ENCODE results near the gene ITPRIPL2. TPM values are rescaled to one million over a fixed set of nuclear protein-coding genes. Genes with fewer than 3 reads are reported as not detected.

Gene ITPRIPL2
- total RNA-seq, 1 experiment from 2014 or later: 67.9 TPM

GRCh38 chr16:19090916-19091315 is 22.8 kb upstream of the ITPRIPL2 start:
- no peak overlapping the region for H3K27ac ChIP-seq (ENCODE audit: low read depth, low read length)
- RAD21 ChIA-PET (ENCODE audit: low non-redundant PET in 1 of 2, low total read pairs in 2 of 2, uncharacterized antibody in 2 of 2, unreplicated experiment in 2 of 2): no interaction called here
- CTCF ChIA-PET: no interaction called here
- TF ChIP-seq, protein P1, sequence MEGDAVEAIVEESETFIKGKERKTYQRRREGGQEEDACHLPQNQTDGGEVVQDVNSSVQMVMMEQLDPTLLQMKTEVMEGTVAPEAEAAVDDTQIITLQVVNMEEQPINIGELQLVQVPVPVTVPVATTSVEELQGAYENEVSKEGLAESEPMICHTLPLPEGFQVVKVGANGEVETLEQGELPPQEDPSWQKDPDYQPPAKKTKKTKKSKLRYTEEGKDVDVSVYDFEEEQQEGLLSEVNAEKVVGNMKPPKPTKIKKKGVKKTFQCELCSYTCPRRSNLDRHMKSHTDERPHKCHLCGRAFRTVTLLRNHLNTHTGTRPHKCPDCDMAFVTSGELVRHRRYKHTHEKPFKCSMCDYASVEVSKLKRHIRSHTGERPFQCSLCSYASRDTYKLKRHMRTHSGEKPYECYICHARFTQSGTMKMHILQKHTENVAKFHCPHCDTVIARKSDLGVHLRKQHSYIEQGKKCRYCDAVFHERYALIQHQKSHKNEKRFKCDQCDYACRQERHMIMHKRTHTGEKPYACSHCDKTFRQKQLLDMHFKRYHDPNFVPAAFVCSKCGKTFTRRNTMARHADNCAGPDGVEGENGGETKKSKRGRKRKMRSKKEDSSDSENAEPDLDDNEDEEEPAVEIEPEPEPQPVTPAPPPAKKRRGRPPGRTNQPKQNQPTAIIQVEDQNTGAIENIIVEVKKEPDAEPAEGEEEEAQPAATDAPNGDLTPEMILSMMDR (IDR thresholded peaks at IDR 0.05 in 2 of 3, conservative IDR thresholded peaks at IDR 0.05 in 1 of 3; ENCODE audit: borderline replicate concordance in 1 of 3, insufficient read depth in 1 of 3, low read depth in 2 of 3, low read length in 2 of 3): 0 out of 6 replicates have a peak, but pooled peaks of 1 of the 3 experiments have one; percentile 14
- TF ChIP-seq ATF3 (IDR thresholded peaks at IDR 0.05): no peak
- TF ChIP-seq CBX3 (IDR thresholded peaks at IDR 0.05; ENCODE audit: low read depth): no peak
- no peak for TF ChIP-seq EGR1 (IDR thresholded peaks at IDR 0.05; ENCODE audit: low read depth)
- H3K79me2 ChIP-seq (ENCODE audit: insufficient read depth, low read length): no peaks in the 10 kb centered on the region
- POLR2A ChIA-PET: no interaction called here
- intact Hi-C loops (cut with micrococcal nuclease): no loop called here
- DNase-seq (ENCODE audit: low read depth, low spot score): no peak
- H3K4me1 ChIP-seq (ENCODE audit: control insufficient read depth in 1 of 2, insufficient read depth in 2 of 2, low read length in 2 of 2): peaks cover 24 to 51% of the 10 kb centered on the region in 2 experiments
- no peaks in the 10 kb centered on the region for H3K27me3 ChIP-seq (ENCODE audit: insufficient read depth, low read length)
- ATAC-seq: no peak
- BruUV-seq (replicated peaks): no TSS peak
- no peaks in the 10 kb centered on the region for H3K36me3 ChIP-seq (ENCODE audit: control insufficient read depth in 1 of 2, insufficient read depth in 2 of 2, low read length in 2 of 2)
- no peaks in the 10 kb centered on the region for H3K9me3 ChIP-seq (ENCODE audit: control insufficient read depth in 1 of 2, insufficient read depth in 1 of 2, low read depth in 1 of 2, low read length in 2 of 2)
- no peak overlapping the region for H3K9ac ChIP-seq (ENCODE audit: low read length)
- no peaks in the 10 kb centered on the region for H3K9me2 ChIP-seq (ENCODE audit: insufficient read depth)
- no peak overlapping the region for H3K4me2 ChIP-seq (ENCODE audit: low read length)
- H4K20me1 ChIP-seq (ENCODE audit: insufficient read depth): no peaks in the 10 kb centered on the region
- H2AFZ ChIP-seq (ENCODE audit: low read depth, low read length, poor library complexity, severe bottlenecking): no peak overlapping the region
- H3K4me3 ChIP-seq (replicated peaks in 1 of 2; ENCODE audit: low read depth in 1 of 2, low read length in 2 of 2): no peak overlapping the region

GRCh38 chr16:19092653-19093410 is 20.9 kb upstream of the ITPRIPL2 start:
- H3K27ac ChIP-seq (ENCODE audit: low read depth, low read length): no peak overlapping the region
- H4K20me1 ChIP-seq (ENCODE audit: insufficient read depth): no peaks in the 10 kb centered on the region
- H3K9me2 ChIP-seq (ENCODE audit: insufficient read depth): no peaks in the 10 kb centered on the region
- RAD21 ChIA-PET (ENCODE audit: low non-redundant PET in 1 of 2, low total read pairs in 2 of 2, uncharacterized antibody in 2 of 2, unreplicated experiment in 2 of 2): no interaction called here
- H3K9ac ChIP-seq (ENCODE audit: low read length): no peak overlapping the region
- ATAC-seq: no peak
- H3K9me3 ChIP-seq (ENCODE audit: control insufficient read depth in 1 of 2, insufficient read depth in 1 of 2, low read depth in 1 of 2, low read length in 2 of 2): peaks cover 0 to 3% of the 10 kb centered on the region in 2 experiments; a peak in 2 of 4 replicates
- CTCF ChIA-PET: interaction anchor here (3.4 kb wide), 1 partner anchor 87 kb away, joined by 14 read pairs; no protein-coding TSS in a partner anchor
- H3K27me3 ChIP-seq (ENCODE audit: insufficient read depth, low read length): no peaks in the 10 kb centered on the region
- no peaks in the 10 kb centered on the region for H3K36me3 ChIP-seq (ENCODE audit: control insufficient read depth in 1 of 2, insufficient read depth in 2 of 2, low read length in 2 of 2)
- intact Hi-C loops (cut with micrococcal nuclease): no loop called here
- no peak overlapping the region for H3K4me2 ChIP-seq (ENCODE audit: low read length)
- POLR2A ChIA-PET: no interaction called here
- TF ChIP-seq MAX (IDR thresholded peaks at IDR 0.05) (no peak), ZNF274 (IDR thresholded peaks at IDR 0.05; ENCODE audit: low read depth, low read length) (no peak), POLR2A (IDR thresholded peaks at IDR 0.05; ENCODE audit: borderline replicate concordance, extremely low read depth, insufficient read depth, insufficient read length) (no peak), RAD21 (IDR thresholded peaks at IDR 0.05; ENCODE audit: low read depth) (no peak), ZFX (IDR thresholded peaks at IDR 0.05) (no peak), CBX3 (IDR thresholded peaks at IDR 0.05; ENCODE audit: low read depth) (no peak), ELF1 (IDR thresholded peaks at IDR 0.05; ENCODE audit: borderline replicate concordance, low read depth) (no peak), SP1 (IDR thresholded peaks at IDR 0.05; ENCODE audit: low read depth) (no peak), YY1 (IDR thresholded peaks at IDR 0.05; ENCODE audit: extremely low read depth, insufficient replicate concordance, low read depth, low read length) (no peak)
- no peak for DNase-seq (ENCODE audit: low read depth, low spot score)
- H3K79me2 ChIP-seq (ENCODE audit: insufficient read depth, low read length): no peaks in the 10 kb centered on the region
- H2AFZ ChIP-seq (ENCODE audit: low read depth, low read length, poor library complexity, severe bottlenecking): no peak overlapping the region
- H3K4me3 ChIP-seq (replicated peaks in 1 of 2; ENCODE audit: low read depth in 1 of 2, low read length in 2 of 2): no peak overlapping the region
- no TSS peak for BruUV-seq (replicated peaks)
- H3K4me1 ChIP-seq (ENCODE audit: control insufficient read depth in 1 of 2, insufficient read depth in 2 of 2, low read length in 2 of 2): peaks cover 24 to 42% of the 10 kb centered on the region in 2 experiments

All from HCT116 (cell line).